ENCODE results near the gene ZBTB25. TPM values are rescaled to one million over a fixed set of nuclear protein-coding genes. Genes with fewer than 3 reads are reported as not detected.
A peak's percentile ranks its signal among the peaks of the same experiment; 100 is the strongest.

Gene ZBTB25
- total RNA-seq, 2 experiments from 2014 or later, result 56.8 to 58.1 TPM

- Histone ChIP-seq H3K27me3 (ENCODE audit: control insufficient read depth in 1 of 2, insufficient read depth in 2 of 2, low read length in 2 of 2) (no peaks in the 10 kb centered on the region), H3K27ac (ENCODE audit: low read depth in 1 of 2, low read length in 2 of 2) (no peak overlapping the region), H3K36me3 (ENCODE audit: insufficient read depth, low read length) (no peaks in the 10 kb centered on the region), H3K4me1 (ENCODE audit: insufficient read depth, low read length) (peaks cover 31% of the 10 kb centered on the region), H3K4me3 (ENCODE audit: low read length) (no peak overlapping the region), H3K9me3 (ENCODE audit: control insufficient read depth in 1 of 2, insufficient read depth in 1 of 2, low read length in 2 of 2) (peaks cover 0 to 17% of the 10 kb centered on the region in 2 experiments)
- no peak for ATAC-seq (ENCODE audit: poor library complexity)
- Mint-ChIP-seq H3K4me1 (ENCODE audit: low read depth) (peaks cover 26% of the 10 kb centered on the region), H3K4me3 (peak overlapping the region; percentile 56), H3K9me3 (no peaks in the 10 kb centered on the region), H3K27ac (no peak overlapping the region), H3K36me3 (ENCODE audit: low read depth) (peaks cover 6% of the 10 kb centered on the region), H3K27me3 (peaks cover 6% of the 10 kb centered on the region)
- POLR2A ChIA-PET, result interaction anchor here (5.3 kb wide), 1 partner anchor 33 kb away, joined by 67 read pairs; the partner anchor contains the start of genes ZBTB1 and ZBTB25
- intact Hi-C loops (cut with DNase I, micrococcal nuclease), result loop anchor here in 1 of 2 experiments (10.0 kb wide), 1 partner anchor 228 kb away; no protein-coding TSS in a partner anchor
- CTCF ChIA-PET, result interaction anchor here (1.1 kb wide), 1 partner anchor 16 kb away, joined by 5 read pairs; no protein-coding TSS in a partner anchor
- TF ChIP-seq CTCF (IDR thresholded peaks at IDR 0.05), result no peak
- no peak for DNase-seq
These were observed 33.0 kb upstream of the ZBTB25 start for GRCh38 chr14:64536488-64537245.

GRCh38 chr14:64531567-64531966, 27.9 kb upstream of the ZBTB25 start:
- TF ChIP-seq CTCF (IDR thresholded peaks at IDR 0.05), result no peak
- Histone ChIP-seq H3K36me3 (ENCODE audit: insufficient read depth, low read length) (peaks cover 7% of the 10 kb centered on the region), H3K9me3 (ENCODE audit: control insufficient read depth in 1 of 2, insufficient read depth in 1 of 2, low read length in 2 of 2) (peaks cover 0 to 3% of the 10 kb centered on the region in 2 experiments), H3K27ac (ENCODE audit: low read depth in 1 of 2, low read length in 2 of 2) (no peak overlapping the region), H3K4me3 (ENCODE audit: low read length) (no peak overlapping the region), H3K27me3 (ENCODE audit: control insufficient read depth in 1 of 2, insufficient read depth in 2 of 2, low read length in 2 of 2) (no peaks in the 10 kb centered on the region), H3K4me1 (ENCODE audit: insufficient read depth, low read length) (no peaks in the 10 kb centered on the region)
- H3K4me1 Mint-ChIP-seq (ENCODE audit: low read depth), result peaks cover 8% of the 10 kb centered on the region
- ATAC-seq (ENCODE audit: poor library complexity) (no peak), DNase-seq (no peak)
- peaks cover 4% of the 10 kb centered on the region for H3K36me3 Mint-ChIP-seq (ENCODE audit: low read depth)
- intact Hi-C loops (cut with DNase I, micrococcal nuclease), result loop anchor here in 1 of 2 experiments (10.0 kb wide), 1 partner anchor 233 kb away; no protein-coding TSS in a partner anchor
- POLR2A ChIA-PET, result interaction anchor here (1.0 to 1.2 kb wide), 2 partner anchors 11 to 29 kb away, joined by 3 read pairs; no protein-coding TSS in a partner anchor
- no peaks in the 10 kb centered on the region for H3K27me3 Mint-ChIP-seq
- CTCF ChIA-PET, result interaction anchor here (1.0 kb wide), 1 partner anchor 21 kb away, joined by 3 read pairs; no protein-coding TSS in a partner anchor
- H3K4me3 Mint-ChIP-seq, result no peak overlapping the region
- H3K9me3 Mint-ChIP-seq, result no peaks in the 10 kb centered on the region
- H3K27ac Mint-ChIP-seq, result no peak overlapping the region

DNA sequence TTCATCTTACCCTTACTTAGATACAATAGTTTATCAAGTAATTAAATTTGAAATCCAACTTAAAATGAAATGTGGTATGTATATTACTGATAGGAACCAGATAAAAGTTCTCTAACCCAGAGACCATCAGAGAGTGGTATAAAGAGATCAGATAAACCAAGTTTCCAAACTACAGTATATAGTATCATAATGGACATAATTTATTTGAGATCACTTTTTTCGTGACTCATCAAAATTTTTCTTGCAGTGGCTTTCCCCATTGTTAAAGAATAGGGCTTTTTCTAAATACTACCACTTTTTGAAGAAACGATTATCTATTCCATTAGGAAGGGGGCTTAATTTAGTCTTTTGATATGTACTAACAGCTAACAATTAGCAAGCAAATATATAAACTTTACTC, 21.7 kb upstream of the ZBTB25 start:
- peaks cover 21% of the 10 kb centered on the region for H3K4me1 Mint-ChIP-seq (ENCODE audit: low read depth)
- Histone ChIP-seq H3K27ac (ENCODE audit: low read depth in 1 of 2, low read length in 2 of 2) (no peak overlapping the region), H3K27me3 (ENCODE audit: control insufficient read depth in 1 of 2, insufficient read depth in 2 of 2, low read length in 2 of 2) (no peaks in the 10 kb centered on the region), H3K9me3 (ENCODE audit: control insufficient read depth in 1 of 2, insufficient read depth in 1 of 2, low read length in 2 of 2) (no peaks in the 10 kb centered on the region), H3K4me3 (ENCODE audit: low read length) (no peak overlapping the region), H3K4me1 (ENCODE audit: insufficient read depth, low read length) (peaks cover 3% of the 10 kb centered on the region), H3K36me3 (ENCODE audit: insufficient read depth, low read length) (peaks cover 37% of the 10 kb centered on the region)
- ChIA-PET POLR2A (interaction anchor here (0.7 kb wide), 1 partner anchor 9 kb away, joined by 3 read pairs; no protein-coding TSS in a partner anchor), CTCF (interaction anchor here (4.5 kb wide), 1 partner anchor 14 kb away, joined by 18 read pairs; no protein-coding TSS in a partner anchor)
- TF ChIP-seq CTCF (IDR thresholded peaks at IDR 0.05), result no peak
- no peak overlapping the region for H3K4me3 Mint-ChIP-seq
- no peaks in the 10 kb centered on the region for H3K9me3 Mint-ChIP-seq
- DNase-seq, result no peak
- intact Hi-C loops (cut with DNase I, micrococcal nuclease), result no loop called here
- H3K27ac Mint-ChIP-seq, result no peak overlapping the region
- no peak for ATAC-seq (ENCODE audit: poor library complexity)
- H3K36me3 Mint-ChIP-seq (ENCODE audit: low read depth), result peaks cover 18% of the 10 kb centered on the region
- H3K27me3 Mint-ChIP-seq, result no peaks in the 10 kb centered on the region

Measured in CD4-positive, alpha-beta T cell (primary cell).